ENCODE data around the gene FXYD7. TPM values are rescaled to one million over a fixed set of nuclear protein-coding genes. Genes with fewer than 3 reads are reported as not detected.

Gene FXYD7
- total and polyA plus RNA-seq, 9 of the 15 experiments (the other 6 are each of a cell fraction or from before 2014, with no cell fraction given): 0.10 to 0.80 (median 0.31) TPM; not detected in 3

GRCh38 chr19:35154525-35155406 lies 11.7 kb downstream of the FXYD7 start, which contains the start of gene FXYD5 (continued):
- TF ChIP-seq ZFX (CRISPR knock-in tag; IDR thresholded peaks at IDR 0.05): peak; percentile 85
- TF ChIP-seq, protein P1, sequence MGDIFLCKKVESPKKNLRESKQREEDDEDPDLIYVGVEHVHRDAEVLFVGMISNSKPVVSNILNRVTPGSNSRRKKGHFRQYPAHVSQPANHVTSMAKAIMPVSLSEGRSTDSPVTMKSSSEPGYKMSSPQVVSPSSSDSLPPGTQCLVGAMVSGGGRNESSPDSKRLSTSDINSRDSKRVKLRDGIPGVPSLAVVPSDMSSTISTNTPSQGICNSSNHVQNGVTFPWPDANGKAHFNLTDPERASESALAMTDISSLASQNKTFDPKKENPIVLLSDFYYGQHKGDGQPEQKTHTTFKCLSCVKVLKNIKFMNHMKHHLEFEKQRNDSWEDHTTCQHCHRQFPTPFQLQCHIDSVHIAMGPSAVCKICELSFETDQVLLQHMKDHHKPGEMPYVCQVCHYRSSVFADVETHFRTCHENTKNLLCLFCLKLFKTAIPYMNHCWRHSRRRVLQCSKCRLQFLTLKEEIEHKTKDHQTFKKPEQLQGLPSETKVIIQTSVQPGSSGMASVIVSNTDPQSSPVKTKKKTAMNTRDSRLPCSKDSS (IDR thresholded peaks at IDR 0.05; ENCODE audit: low read depth, partially characterized antibody): no peak
- TF ChIP-seq PHF21A (IDR thresholded peaks at IDR 0.05; ENCODE audit: borderline replicate concordance, low read depth): peak; percentile 81; the same call in 1 of the 2 replicates
- TF ChIP-seq VEZF1 (CRISPR knock-in tag; IDR thresholded peaks at IDR 0.05): peak; percentile 86
- no peak for TF ChIP-seq KDM2B (CRISPR knock-in tag; IDR thresholded peaks at IDR 0.05)
- no peak for TF ChIP-seq PURB (CRISPR knock-in tag; IDR thresholded peaks at IDR 0.05; ENCODE audit: low read depth)
- peak; percentile 93 for TF ChIP-seq SUPT5H (IDR thresholded peaks at IDR 0.05)
- peak in 1 of 2 experiments; percentile 91; a peak in 2 of 4 replicates for TF ChIP-seq HDAC1 (IDR thresholded peaks at IDR 0.05)
- TF ChIP-seq POLR2A (conservative IDR thresholded peaks at IDR 0.05): peak; percentile 94
- TF ChIP-seq GABPB1 (CRISPR knock-in tag; IDR thresholded peaks at IDR 0.05): no peak; the same call in 1 of the 2 replicates
- TF ChIP-seq PATZ1 (CRISPR knock-in tag; IDR thresholded peaks at IDR 0.05; ENCODE audit: borderline replicate concordance): no peak
- TF ChIP-seq, protein P2, sequence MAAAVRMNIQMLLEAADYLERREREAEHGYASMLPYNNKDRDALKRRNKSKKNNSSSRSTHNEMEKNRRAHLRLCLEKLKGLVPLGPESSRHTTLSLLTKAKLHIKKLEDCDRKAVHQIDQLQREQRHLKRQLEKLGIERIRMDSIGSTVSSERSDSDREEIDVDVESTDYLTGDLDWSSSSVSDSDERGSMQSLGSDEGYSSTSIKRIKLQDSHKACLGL (CRISPR knock-in tag; IDR thresholded peaks at IDR 0.05; ENCODE audit: borderline replicate concordance, poor library complexity, severe bottlenecking): peak; percentile 28
- TF ChIP-seq NFE2 (IDR thresholded peaks at IDR 0.05; ENCODE audit: low read depth): no peak; the same call in 1 of the 2 replicates
- TF ChIP-seq FOS (IDR thresholded peaks at IDR 0.05; ENCODE audit: extremely low read depth, insufficient read length): no peak
- TF ChIP-seq POLR2G (IDR thresholded peaks at IDR 0.05; ENCODE audit: low read depth, low read length): peak; percentile 89
- TF ChIP-seq, protein P3, sequence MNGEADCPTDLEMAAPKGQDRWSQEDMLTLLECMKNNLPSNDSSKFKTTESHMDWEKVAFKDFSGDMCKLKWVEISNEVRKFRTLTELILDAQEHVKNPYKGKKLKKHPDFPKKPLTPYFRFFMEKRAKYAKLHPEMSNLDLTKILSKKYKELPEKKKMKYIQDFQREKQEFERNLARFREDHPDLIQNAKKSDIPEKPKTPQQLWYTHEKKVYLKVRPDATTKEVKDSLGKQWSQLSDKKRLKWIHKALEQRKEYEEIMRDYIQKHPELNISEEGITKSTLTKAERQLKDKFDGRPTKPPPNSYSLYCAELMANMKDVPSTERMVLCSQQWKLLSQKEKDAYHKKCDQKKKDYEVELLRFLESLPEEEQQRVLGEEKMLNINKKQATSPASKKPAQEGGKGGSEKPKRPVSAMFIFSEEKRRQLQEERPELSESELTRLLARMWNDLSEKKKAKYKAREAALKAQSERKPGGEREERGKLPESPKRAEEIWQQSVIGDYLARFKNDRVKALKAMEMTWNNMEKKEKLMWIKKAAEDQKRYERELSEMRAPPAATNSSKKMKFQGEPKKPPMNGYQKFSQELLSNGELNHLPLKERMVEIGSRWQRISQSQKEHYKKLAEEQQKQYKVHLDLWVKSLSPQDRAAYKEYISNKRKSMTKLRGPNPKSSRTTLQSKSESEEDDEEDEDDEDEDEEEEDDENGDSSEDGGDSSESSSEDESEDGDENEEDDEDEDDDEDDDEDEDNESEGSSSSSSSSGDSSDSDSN (IDR thresholded peaks at IDR 0.05; ENCODE audit: borderline replicate concordance in 1 of 2, low read depth in 2 of 2, low read length in 2 of 2): peak; percentile 93 to 97; a peak in 3 of 4 replicates
- TF ChIP-seq, protein P4, sequence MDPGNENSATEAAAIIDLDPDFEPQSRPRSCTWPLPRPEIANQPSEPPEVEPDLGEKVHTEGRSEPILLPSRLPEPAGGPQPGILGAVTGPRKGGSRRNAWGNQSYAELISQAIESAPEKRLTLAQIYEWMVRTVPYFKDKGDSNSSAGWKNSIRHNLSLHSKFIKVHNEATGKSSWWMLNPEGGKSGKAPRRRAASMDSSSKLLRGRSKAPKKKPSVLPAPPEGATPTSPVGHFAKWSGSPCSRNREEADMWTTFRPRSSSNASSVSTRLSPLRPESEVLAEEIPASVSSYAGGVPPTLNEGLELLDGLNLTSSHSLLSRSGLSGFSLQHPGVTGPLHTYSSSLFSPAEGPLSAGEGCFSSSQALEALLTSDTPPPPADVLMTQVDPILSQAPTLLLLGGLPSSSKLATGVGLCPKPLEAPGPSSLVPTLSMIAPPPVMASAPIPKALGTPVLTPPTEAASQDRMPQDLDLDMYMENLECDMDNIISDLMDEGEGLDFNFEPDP (CRISPR knock-in tag; IDR thresholded peaks at IDR 0.05): 0 out of 2 replicates have a peak, but pooled peaks have one; percentile 17
